K562 (cell line): ENCODE data around the gene ZMIZ1. TPM values are rescaled to one million over a fixed set of nuclear protein-coding genes. Genes with fewer than 3 reads are reported as not detected.

Experiments used
- CTCF ChIP-seq, 3 experiments: IDR thresholded peaks in 2 of 3; conservative IDR thresholded peaks in 1 of 3; 2 replicates each; pipeline ENCODE4 v1.5.1; 2011 to 2012; ENCODE audit warnings: low read length in 3 of 3, mild to moderate bottlenecking in 3 of 3, control low read depth in 2 of 3, improper control_type of control experiment in 1 of 3, inconsistent platforms in 1 of 3, low read depth in 1 of 3, mixed read lengths in 1 of 3, moderate library complexity in 1 of 3; ENCODE audit not compliant: insufficient read depth in 2 of 3
- FOS ChIP-seq: IDR thresholded peaks from 3 replicates; pipeline ENCODE4 v1.6.1; 2011; ENCODE audit not compliant: insufficient read length; ENCODE audit errors: extremely low read depth
- HBP1 ChIP-seq: fragments of 450-650 bp; formaldehyde crosslinking; IDR thresholded peaks from 2 replicates; pipeline ENCODE4 v1.4.0; 2022; ENCODE audit warnings: missing genetic modification characterization
- KDM4B ChIP-seq, 2 experiments: fragments of 450-650 bp in 1 of 2; sonication (generic) in 1 of 2; IDR thresholded peaks; 2 replicates each; pipeline ENCODE4 v1.6.1; 2016 to 2017; ENCODE audit warnings: borderline replicate concordance in 2 of 2, antibody characterized with exemption in 1 of 2, low read depth in 1 of 2, mild to moderate bottlenecking in 1 of 2
- MTA1 ChIP-seq: fragments of 450-650 bp; IDR thresholded peaks from 2 replicates; pipeline ENCODE4 v1.6.1; 2017; ENCODE audit warnings: borderline replicate concordance
- NR2F6 ChIP-seq: fragments of 450-650 bp; formaldehyde crosslinking; IDR thresholded peaks from 2 replicates; pipeline ENCODE4 v1.4.0; 2020; ENCODE audit warnings: mild to moderate bottlenecking
- RBM34 ChIP-seq: fragments of 200-400 bp; formaldehyde crosslinking; IDR thresholded peaks from 2 replicates; pipeline ENCODE4 v1.6.1; 2018; ENCODE audit warnings: low read length, borderline replicate concordance; ENCODE audit not compliant: insufficient read depth
- SETDB1 ChIP-seq: IDR thresholded peaks from one replicate; pipeline ENCODE4 v1.6.1; 2012; ENCODE audit warnings: low read length, control low read depth, inconsistent platforms
- SUPT5H ChIP-seq: fragments of 450-650 bp; IDR thresholded peaks from 2 replicates; pipeline ENCODE4 v1.6.1; 2016
- TEAD4 ChIP-seq, 2 experiments: sonication (generic) in 1 of 2; formaldehyde crosslinking in 1 of 2; IDR thresholded peaks; 2 replicates each; pipeline versions ENCODE4 v1.6.1 to v1.8.0; 2012 to 2022; ENCODE audit warnings: borderline replicate concordance in 1 of 2, inconsistent platforms in 1 of 2, low read length in 1 of 2, mild to moderate bottlenecking in 1 of 2, missing genetic modification reagents in 1 of 2
- ZNF318 ChIP-seq, 2 experiments: fragments of 450-650 bp; IDR thresholded peaks; 2 replicates each; pipeline ENCODE4 v1.6.1; 2016; ENCODE audit warnings: mild to moderate bottlenecking in 2 of 2, borderline replicate concordance in 1 of 2, low read depth in 1 of 2, moderate library complexity in 1 of 2
- ZNF717 ChIP-seq: fragments of 250-450 bp; sonication (Bioruptor Pico); IDR thresholded peaks from 2 replicates; pipeline ENCODE4 v1.5.0; 2021
- polyA plus RNA-seq, 8 experiments: library from polyadenylated mRNA; depleted of rRNA in 4 of 8; stranded (reverse) in 5 of 8; unstranded in 3 of 8; fragments of >200 nt; fragmentation: Nextera tagmentation in 2 of 8; fragmentation: Illumina TruSeq in 1 of 8; extraction: Ambion mirVana in 2 of 8; extraction: Trizol in 1 of 8; gene quantifications; 2 replicates each; pipeline versions ENCODE4 v1.2.1 to v1.2.3, GENCODE V29; 2011 to 2014; ENCODE audit warnings: inconsistent platforms in 1 of 8, missing spikeins in 1 of 8
- total RNA-seq, 7 experiments: library from RNA; depleted of rRNA in 6 of 7; stranded (reverse); fragments of >200 nt in 6 of 7; fragmentation: Illumina TruSeq in 2 of 7; extraction: Trizol in 2 of 7; gene quantifications; 2 replicates each; pipeline versions ENCODE4 v1.2.1 to v1.2.3, GENCODE V29; 2011 to 2021; ENCODE audit warnings: low replicate concordance in 1 of 7

Gene ZMIZ1
- total and polyA plus RNA-seq, 9 of the 15 experiments (the other 6 are each of a cell fraction or from before 2014, with no cell fraction given), result 1.0 to 37.3 (median 4.3) TPM

GRCh38 chr10:79178614-79179163 lies 109.9 kb downstream of the ZMIZ1 start (continued):
- TF ChIP-seq ZNF318 (IDR thresholded peaks at IDR 0.05; ENCODE audit: borderline replicate concordance in 1 of 2, low read depth in 1 of 2), result peak in 1 of 2 experiments; percentile 82; a peak in 2 of 4 replicates
- peak; percentile 94 for TF ChIP-seq TEAD4 (IDR thresholded peaks at IDR 0.05; ENCODE audit: low read length)
- no peak for TF ChIP-seq TEAD4 (CRISPR knock-in tag; IDR thresholded peaks at IDR 0.05; ENCODE audit: borderline replicate concordance)
- TF ChIP-seq HBP1 (CRISPR knock-in tag), result peak; percentile 70; the same call in 1 of the 2 replicates
- TF ChIP-seq RBM34, result no peak
- no peak for TF ChIP-seq ZNF717 (CRISPR knock-in tag)
- TF ChIP-seq SETDB1, result no peak
- TF ChIP-seq NR2F6, result no peak
- TF ChIP-seq FOS, result peak; percentile 37
- peak in 1 of 2 experiments; percentile 54; a peak in 1 of 4 replicates for TF ChIP-seq KDM4B (IDR thresholded peaks at IDR 0.05; ENCODE audit: borderline replicate concordance in 2 of 2, low read depth in 1 of 2)
- peak; percentile 17 to 38 (median 37); a peak in 4 of 6 replicates for TF ChIP-seq CTCF (IDR thresholded peaks at IDR 0.05 in 2 of 3, conservative IDR thresholded peaks at IDR 0.05 in 1 of 3; ENCODE audit: insufficient read depth in 2 of 3, low read depth in 1 of 3, low read length in 3 of 3)
- 0 out of 2 replicates have a peak, but pooled peaks have one; percentile 1 for TF ChIP-seq SUPT5H
- TF ChIP-seq MTA1, result peak; percentile 92
